Occipital lobe (tissue), 2 donors: ENCODE measurements around the gene PSRC1. TPM values are rescaled to one million over a fixed set of nuclear protein-coding genes. Genes with fewer than 3 reads are reported as not detected.
"Not testable (repeated sequence)": the region's sequence is repeated elsewhere in the genome, so short reads cannot be mapped to it uniquely, and the experiment has no call there.

ENCODE experiments used
- DNase-seq: peaks from one replicate; lab custom pipeline; 2025; lab: John Stamatoyannopoulos, UW
- total RNA-seq: library from RNA; depleted of rRNA; stranded (reverse); fragments of >200 nt; gene quantifications from one replicate; pipeline ENCODE4 v1.2.3, GENCODE V29; 2014

PSRC1 gene
- total RNA-seq, 1 donor from 2014 or later: 11.4 TPM

GRCh38 chr1:109296782-109297181, 13.8 kb upstream of the PSRC1 start:
- DNase-seq: no peak

GRCh38 chr1:109295712-109296415, 12.9 kb upstream of the PSRC1 start:
- no peak for DNase-seq

GRCh38 chr1:109294481-109294880, 11.5 kb upstream of the PSRC1 start:
- no peak for DNase-seq

GRCh38 chr1:109293026-109293425, 10.1 kb upstream of the PSRC1 start:
- DNase-seq: no peak

GRCh38 chr1:109292364-109292763, 9.4 kb upstream of the PSRC1 start:
- no peak for DNase-seq

GRCh38 chr1:109290998-109291397, 8.1 kb upstream of the PSRC1 start:
- no peak for DNase-seq

GRCh38 chr1:109290137-109290536, 7.2 kb upstream of the PSRC1 start:
- DNase-seq: no peak

- not testable (repeated sequence) for DNase-seq
Measured at GRCh38 chr1:109286762-109287161, 3.8 kb upstream of the PSRC1 start.

GRCh38 chr1:109283748-109284600, 1.0 kb upstream of the PSRC1 start:
- DNase-seq: no peak

GRCh38 chr1:109282497-109282951, 421 bp downstream of the PSRC1 start:
- no peak for DNase-seq

GRCh38 chr1:109281680-109282496, 1.1 kb downstream of the PSRC1 start:
- no peak for DNase-seq

- DNase-seq: no peak
Measured at GRCh38 chr1:109280862-109281261, 2.1 kb downstream of the PSRC1 start.

GRCh38 chr1:109279615-109280278, 3.2 kb downstream of the PSRC1 start:
- no peak for DNase-seq

- peak; percentile 51 for DNase-seq
Measured at GRCh38 chr1:109277434-109278204, 5.3 kb downstream of the PSRC1 start.

GRCh38 chr1:109275706-109276345, 7.1 kb downstream of the PSRC1 start:
- DNase-seq: no peak

GRCh38 chr1:109274533-109275476, 8.1 kb downstream of the PSRC1 start:
- no peak for DNase-seq

- DNase-seq: no peak
Measured at GRCh38 chr1:109273570-109274288, 9.2 kb downstream of the PSRC1 start.
